HG03439 (cell line): ENCODE results near the gene FN3KRP.

Experiments
- ATAC-seq: cut with Tn5 transposase; IDR thresholded peaks from one replicate; pipeline ENCODE4 v1.9.1; 2021; ENCODE audit warnings: mild to moderate bottlenecking, moderate library complexity; ENCODE audit not compliant: unreplicated experiment

Gene FN3KRP

GRCh38 chr17:82716203-82717010, at the start of gene FN3KRP:
Gene FN3KRP (plus strand): TSS chr17:82716706. CDS start chr17:82716756, 50 bp downstream.
- ATAC-seq, result peak; percentile 49

- no peak for ATAC-seq
Observed at GRCh38 chr17:82666931-82667667, 49.4 kb upstream of the FN3KRP start.

GRCh38 chr17:82667668-82668000, 48.9 kb upstream of the FN3KRP start:
- no peak for ATAC-seq

GRCh38 chr17:82668024-82668630, 48.4 kb upstream of the FN3KRP start:
- ATAC-seq, result no peak

GRCh38 chr17:82668631-82669099, 47.8 kb upstream of the FN3KRP start:
- ATAC-seq, result no peak

- ATAC-seq, result no peak
Observed at GRCh38 chr17:82670661-82671450, 45.6 kb upstream of the FN3KRP start.

GRCh38 chr17:82674656-82675475, 41.6 kb upstream of the FN3KRP start:
- no peak for ATAC-seq

- ATAC-seq, result no peak
Observed at GRCh38 chr17:82675476-82676245, 40.8 kb upstream of the FN3KRP start.

GRCh38 chr17:82677353-82677925, 39.1 kb upstream of the FN3KRP start:
- ATAC-seq, result no peak

- ATAC-seq, result no peak
Observed at GRCh38 chr17:82678265-82678891, 38.1 kb upstream of the FN3KRP start.

GRCh38 chr17:82679586-82680465, 36.7 kb upstream of the FN3KRP start:
- no peak for ATAC-seq

- no peak for ATAC-seq
Observed at GRCh38 chr17:82681547-82681946, 35.0 kb upstream of the FN3KRP start.

GRCh38 chr17:82683534-82683933, 33.0 kb upstream of the FN3KRP start:
- ATAC-seq, result no peak

GRCh38 chr17:82684228-82684841, 32.2 kb upstream of the FN3KRP start:
- ATAC-seq, result no peak

GRCh38 chr17:82685291-82685690, 31.2 kb upstream of the FN3KRP start:
- no peak for ATAC-seq

GRCh38 chr17:82686366-82687324, 29.9 kb upstream of the FN3KRP start:
- ATAC-seq, result no peak
